Activated CD4-positive, alpha-beta T cell treated with anti-CD3 and anti-CD28 coated beads, Interleukin-2, amount 50 U/mL, for 24 hours (primary cell): Measurements from ENCODE around the gene MEG3.
"Not testable (repeated sequence)": the region's sequence is repeated elsewhere in the genome, so short reads cannot be mapped to it uniquely, and the experiment has no call there.

ENCODE experiments used
- DNase-seq, 2 donors: peaks; one replicate each; pipeline ENCODE4 v3.0.0-alpha.2; 2020; ENCODE audit warnings: low read depth in 1 of 2, low spot score in 1 of 2

The MEG3 gene

DNA sequence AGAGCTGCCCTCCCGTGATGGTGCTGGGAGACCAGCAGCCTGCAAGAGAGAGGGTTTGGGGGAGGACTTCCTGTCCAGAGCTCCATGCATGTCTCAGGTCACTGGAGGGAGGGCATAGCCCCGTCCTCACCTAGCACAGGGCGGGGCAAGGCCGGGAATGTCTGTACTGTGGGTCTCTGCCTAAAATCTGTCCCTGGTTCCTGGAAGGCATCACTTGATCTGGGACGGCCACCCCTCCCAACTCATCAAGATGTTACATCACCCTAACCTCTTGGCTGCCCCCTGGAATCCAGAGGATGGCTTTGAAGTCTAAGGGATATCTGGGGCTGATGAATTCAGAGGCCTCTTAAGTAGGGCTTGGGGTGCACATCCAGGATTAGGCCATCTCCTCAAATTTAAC lies 37.0 kb upstream of the MEG3 start:
- no peak for DNase-seq

GRCh38 chr14:100789460-100790417 lies 36.2 kb upstream of the MEG3 start:
- DNase-seq, result no peak

DNA sequence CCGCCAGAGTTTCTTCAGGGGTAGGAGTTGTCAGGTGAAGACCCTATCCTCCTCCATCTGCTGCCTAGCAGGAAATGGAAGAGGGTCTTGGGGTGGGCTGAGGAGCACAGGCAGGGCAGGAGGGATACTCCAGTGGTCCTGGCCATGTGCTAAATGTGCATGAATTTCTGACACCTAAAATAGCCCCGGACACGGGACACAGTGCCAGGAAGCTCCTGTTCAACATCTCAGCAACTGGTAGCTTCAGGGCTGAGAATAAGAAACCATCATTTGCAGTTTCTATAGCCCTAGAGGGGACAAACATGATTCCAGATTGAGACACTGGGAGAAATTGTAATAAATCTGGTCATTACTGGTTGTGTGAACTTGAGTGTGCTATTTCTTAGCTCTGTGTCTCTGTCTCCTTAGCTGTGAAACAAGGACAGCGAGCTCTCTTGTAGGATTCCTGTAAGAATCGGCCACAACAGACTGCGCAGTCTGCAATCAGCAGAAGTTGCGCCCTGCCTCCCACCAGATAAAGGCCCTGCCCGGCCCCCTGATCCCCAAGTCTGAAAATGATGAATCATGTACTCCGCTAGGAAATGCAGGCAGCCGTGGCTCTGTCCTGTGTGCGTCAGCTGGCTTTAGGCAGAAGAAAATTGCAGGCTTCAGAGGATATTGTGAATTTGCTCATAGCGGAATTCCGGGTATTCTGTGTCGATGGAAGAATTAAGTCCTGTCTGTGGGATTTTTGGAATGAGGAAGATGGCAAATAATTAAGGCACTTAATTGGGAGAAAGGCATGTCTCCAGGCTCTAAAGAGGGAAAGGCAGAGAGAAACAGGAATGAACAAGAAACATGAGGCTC lies 35.2 kb upstream of the MEG3 start:
- no peak for DNase-seq

DNA sequence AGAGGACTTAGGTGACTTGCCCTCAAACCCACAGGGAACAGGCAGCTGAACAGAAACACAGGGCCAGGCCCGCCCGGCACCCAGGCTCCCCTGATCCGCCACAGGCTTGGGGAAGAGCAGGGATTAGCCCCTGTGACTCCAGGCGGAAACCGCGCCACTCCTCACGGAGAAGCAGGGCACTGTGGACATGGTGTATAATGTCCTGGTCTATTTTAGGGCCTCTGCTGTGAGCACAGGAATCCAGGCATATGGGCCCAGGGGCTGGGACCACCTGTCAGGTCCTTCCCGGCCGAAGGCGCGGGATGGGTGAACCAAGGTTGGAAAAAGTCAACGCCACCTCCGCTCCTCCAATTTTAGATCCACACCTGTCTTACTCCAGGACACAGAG lies 34.6 kb upstream of the MEG3 start:
- no peak for DNase-seq

DNA sequence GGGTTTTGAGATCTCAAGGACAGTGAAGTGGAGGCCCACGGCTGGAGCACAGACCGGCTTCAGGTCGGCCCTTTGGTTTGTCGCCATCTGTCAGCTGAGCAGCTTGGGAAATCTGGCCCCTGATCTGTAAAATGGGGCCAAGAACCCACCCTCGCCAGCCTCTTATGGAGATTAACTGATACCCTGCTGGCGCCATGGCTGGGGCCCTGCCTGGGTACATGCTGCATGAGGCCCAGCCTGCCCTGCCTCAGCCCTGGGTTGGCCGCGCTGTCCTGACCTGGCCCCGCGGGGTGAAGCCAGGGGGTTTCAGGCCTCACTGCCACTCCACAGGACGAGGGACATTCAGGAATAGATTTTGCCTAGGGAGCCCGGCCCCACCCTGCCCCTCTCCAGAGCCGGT lies 33.9 kb upstream of the MEG3 start:
- DNase-seq, result no peak

- DNase-seq, result no peak
These were observed 29.0 kb upstream of the MEG3 start for GRCh38 chr14:100796946-100797345.

DNA sequence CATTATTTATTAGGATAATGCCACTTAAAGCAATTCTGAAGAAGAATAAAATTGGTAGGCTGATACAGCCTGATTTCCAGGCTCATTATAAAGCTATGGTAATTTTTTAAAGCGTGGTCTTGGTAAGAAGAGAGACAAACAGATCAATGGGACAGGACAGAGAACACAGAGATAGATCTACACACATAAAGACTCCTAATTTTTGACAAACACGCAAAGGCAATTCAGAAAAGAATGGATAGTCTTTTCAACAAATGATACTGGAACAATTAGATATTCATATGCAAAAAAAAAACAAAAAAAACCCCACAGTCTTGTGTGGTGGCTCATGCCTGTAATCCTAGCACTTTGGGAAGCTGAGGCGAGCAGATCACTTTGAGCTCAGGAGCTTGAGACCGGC lies 25.9 kb upstream of the MEG3 start:
- DNase-seq, result no peak

DNA sequence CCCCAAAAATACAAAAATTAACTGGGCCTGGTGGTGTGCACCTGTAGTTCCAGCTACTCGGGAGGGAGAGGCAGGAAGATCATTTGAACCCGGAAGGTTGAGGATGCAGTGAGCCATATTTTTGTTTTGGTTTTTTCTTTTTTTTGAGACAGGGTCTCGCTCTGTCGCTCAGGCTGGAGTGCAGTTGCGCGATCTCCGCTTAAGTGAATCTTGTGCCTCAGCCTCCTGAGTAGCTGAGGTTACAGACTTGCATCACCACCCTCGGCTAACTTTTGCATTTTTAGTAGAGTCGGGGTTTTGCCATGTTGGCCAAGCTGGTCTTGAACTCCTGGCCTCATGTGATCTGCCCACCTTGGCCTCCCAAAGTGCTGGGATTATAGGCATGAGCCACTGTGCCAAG lies 24.5 kb upstream of the MEG3 start:
- DNase-seq, result not testable (repeated sequence)

- DNase-seq, result no peak
These were observed 23.7 kb upstream of the MEG3 start for GRCh38 chr14:100802179-100802578.

DNA sequence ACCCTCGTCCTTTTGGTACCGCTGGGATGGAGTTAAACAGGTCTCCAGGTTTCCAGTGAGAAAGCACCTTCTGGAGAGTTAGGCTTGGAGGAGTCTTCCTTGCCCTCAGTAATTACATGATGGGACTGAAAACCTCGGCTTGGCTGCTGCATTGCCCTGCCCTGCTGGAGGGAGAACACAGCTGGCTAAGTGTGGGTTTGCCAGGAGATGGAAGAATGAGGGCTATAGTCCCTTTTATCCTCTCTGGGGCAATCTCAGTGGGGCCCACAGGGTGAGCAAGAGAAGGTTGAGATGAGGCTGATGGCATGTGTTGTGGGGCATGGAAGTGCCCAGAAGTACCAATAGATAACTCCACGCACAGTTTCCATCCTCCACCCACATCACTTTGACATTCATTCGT lies 23.2 kb upstream of the MEG3 start:
- no peak for DNase-seq

DNA sequence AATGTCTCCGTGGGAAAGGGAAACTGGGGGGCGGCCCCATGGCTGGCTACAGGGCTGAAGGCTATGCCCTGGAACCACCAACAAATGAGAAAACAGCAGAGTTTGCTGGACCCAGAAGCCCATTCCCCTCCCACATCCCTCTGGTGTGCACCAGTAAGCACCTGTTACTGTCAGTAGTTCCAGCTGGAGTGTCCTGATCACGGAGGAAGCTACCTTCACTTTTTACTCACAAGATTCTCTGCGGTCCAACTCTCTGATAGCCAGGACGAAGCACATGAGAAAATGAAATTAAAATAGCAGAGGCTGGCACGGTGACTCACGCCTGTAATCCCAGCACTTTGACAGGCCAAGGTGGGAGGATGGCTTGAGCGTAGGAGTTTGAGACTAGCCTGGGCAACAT lies 22.7 kb upstream of the MEG3 start:
- no peak for DNase-seq

- DNase-seq, result no peak
These were observed 22.2 kb upstream of the MEG3 start for GRCh38 chr14:100803676-100804075.

GRCh38 chr14:100804138-100804537 lies 21.8 kb upstream of the MEG3 start:
- no peak for DNase-seq

- no peak for DNase-seq
These were observed 21.2 kb upstream of the MEG3 start for GRCh38 chr14:100804558-100805309.

GRCh38 chr14:100806386-100806785 lies 19.5 kb upstream of the MEG3 start:
- DNase-seq, result no peak

- DNase-seq, result no peak
These were observed 18.4 kb upstream of the MEG3 start for GRCh38 chr14:100807496-100807895.

DNA sequence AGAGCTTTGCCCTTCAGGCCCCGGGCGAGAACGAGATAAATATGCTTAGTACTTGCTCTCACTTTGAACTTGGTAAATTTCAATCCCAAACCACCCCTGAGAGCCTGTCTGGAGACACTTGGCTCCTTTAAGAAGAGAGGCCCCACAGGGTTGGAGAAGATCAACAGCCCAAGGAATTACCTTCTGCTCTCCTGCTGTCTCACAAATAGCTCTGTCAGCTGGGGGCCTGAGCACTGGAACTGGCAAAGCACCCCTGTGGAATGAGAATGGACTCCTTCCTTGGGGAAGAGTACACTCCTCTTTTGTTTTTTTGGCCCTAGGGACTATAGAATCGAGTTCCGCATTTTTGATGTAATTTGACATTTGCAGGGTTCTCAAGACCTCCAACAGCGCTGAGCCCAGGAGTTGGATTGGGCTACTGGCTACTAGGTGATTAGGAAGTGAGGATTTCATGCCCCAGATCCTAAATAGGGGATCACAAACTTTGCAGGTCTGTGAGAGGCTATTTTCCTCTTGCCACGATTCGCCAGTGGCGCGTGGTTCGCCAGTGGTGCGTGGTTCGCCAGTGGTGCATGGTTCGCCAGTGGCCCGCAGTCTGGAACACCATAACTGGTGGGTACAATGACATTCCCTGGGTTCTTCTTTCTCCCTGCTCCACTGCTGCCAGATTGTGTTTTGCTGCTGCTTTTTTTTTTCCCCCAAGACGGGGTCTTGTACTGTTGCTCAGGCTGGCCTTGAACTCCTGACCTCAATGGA lies 17.8 kb upstream of the MEG3 start:
- no peak for DNase-seq

- DNase-seq, result no peak
These were observed 15.5 kb upstream of the MEG3 start for GRCh38 chr14:100810435-100810834.

GRCh38 chr14:100810861-100811461 lies 15.0 kb upstream of the MEG3 start:
- DNase-seq, result no peak

GRCh38 chr14:100813291-100813690 lies 12.6 kb upstream of the MEG3 start:
- DNase-seq, result no peak
